GM23338 (cell line): Measurements from ENCODE around the gene MIA. TPM values are rescaled to one million over a fixed set of nuclear protein-coding genes. Genes with fewer than 3 reads are reported as not detected.

Experiments
- ATAC-seq: fragments of 200-7000 bp; cut with Tn5 transposase; 3 replicates; pipeline ENCODE4 v1.9.1; 2020
- DNase-seq: peaks from one replicate; pipeline ENCODE4 v3.0.0-alpha.2; 2015; ENCODE audit warnings: low spot score
- H2AFZ ChIP-seq: fragments of 200-600 bp; sonication (generic); 2 replicates; pipeline ENCODE4 v1.8.0; 2016; ENCODE audit warnings: antibody characterized with exemption, mild to moderate bottlenecking, moderate library complexity
- H3F3A ChIP-seq: fragments of 200-600 bp; sonication (generic); replicated peaks from 2 replicates; pipeline ENCODE4 v1.8.0; 2017; ENCODE audit warnings: antibody characterized with exemption, mixed run types, low read depth
- H3K27ac ChIP-seq: fragments of 200-600 bp; sonication (generic); 2 replicates; pipeline ENCODE4 v1.6.1; 2016; ENCODE audit warnings: low read depth
- H3K27me3 ChIP-seq: fragments of 200-600 bp; sonication (generic); 2 replicates; pipeline ENCODE4 v1.8.0; 2016; ENCODE audit warnings: mild to moderate bottlenecking, mixed run types, moderate library complexity; ENCODE audit not compliant: insufficient read depth
- H3K36me3 ChIP-seq: fragments of 200-600 bp; sonication (generic); 2 replicates; pipeline ENCODE4 v1.8.0; 2016; ENCODE audit warnings: mild to moderate bottlenecking; ENCODE audit not compliant: insufficient read depth
- H3K4me1 ChIP-seq: fragments of 200-600 bp; sonication (generic); 2 replicates; pipeline ENCODE4 v1.8.0; 2016; ENCODE audit warnings: mild to moderate bottlenecking, moderate library complexity; ENCODE audit not compliant: insufficient read depth
- H3K4me2 ChIP-seq: fragments of 200-600 bp; sonication (generic); 2 replicates; pipeline ENCODE4 v1.7.1; 2017; ENCODE audit warnings: mixed run types
- H3K4me3 ChIP-seq: fragments of 200-600 bp; sonication (generic); 2 replicates; pipeline ENCODE4 v1.6.1; 2016; ENCODE audit warnings: mixed run types
- H3K79me2 ChIP-seq: fragments of 200-600 bp; sonication (generic); replicated peaks from 2 replicates; pipeline ENCODE4 v1.8.0; 2017; ENCODE audit warnings: mild to moderate bottlenecking; ENCODE audit not compliant: insufficient read depth
- H3K9me2 ChIP-seq: fragments of 200-600 bp; sonication (generic); 2 replicates; pipeline ENCODE4 v1.8.0; 2017; ENCODE audit not compliant: insufficient read depth
- H4K20me1 ChIP-seq: fragments of 200-600 bp; sonication (generic); replicated peaks from 2 replicates; pipeline ENCODE4 v1.8.0; 2017; ENCODE audit warnings: mild to moderate bottlenecking; ENCODE audit not compliant: insufficient read depth
- H3K27ac Mint-ChIP-seq: 2 replicates; pipeline ENCODE4 v1.8.0; 2020; ENCODE audit warnings: inconsistent platforms, mild to moderate bottlenecking, moderate library complexity, mixed read lengths
- H3K27me3 Mint-ChIP-seq: 3 replicates; pipeline ENCODE4 v1.8.0; 2022; ENCODE audit warnings: low read depth, mild to moderate bottlenecking, moderate library complexity, mixed read lengths, inconsistent platforms; ENCODE audit not compliant: insufficient read depth, poor library complexity
- H3K36me3 Mint-ChIP-seq: 3 replicates; pipeline ENCODE4 v1.8.0; 2021; ENCODE audit warnings: low read depth, mild to moderate bottlenecking, inconsistent platforms, moderate library complexity, mixed read lengths
- H3K4me1 Mint-ChIP-seq: 3 replicates; pipeline ENCODE4 v1.8.0; 2020; ENCODE audit warnings: mild to moderate bottlenecking, inconsistent platforms, mixed read lengths
- H3K4me3 Mint-ChIP-seq: 3 replicates; pipeline ENCODE4 v1.8.0; 2021; ENCODE audit warnings: moderate library complexity, mild to moderate bottlenecking, inconsistent platforms, mixed read lengths
- H3K9me3 Mint-ChIP-seq: 3 replicates; pipeline ENCODE4 v1.8.0; 2020; ENCODE audit warnings: moderate library complexity, mild to moderate bottlenecking, inconsistent platforms, mixed read lengths
- ETS1 ChIP-seq: IDR thresholded peaks from 2 replicates; pipeline ENCODE4 v1.6.1; 2016; ENCODE audit warnings: antibody characterized with exemption
- polyA plus RNA-seq: library from polyadenylated mRNA; unstranded; fragments of >200 nt; fragmentation: Nextera tagmentation; extraction: Ambion mirVana; gene quantifications from 2 replicates; pipeline ENCODE4 v1.2.1, GENCODE V29; 2016
- total RNA-seq: library from RNA; depleted of rRNA; stranded (reverse); fragments of >200 nt; shearing (Covaris generic); gene quantifications from 2 replicates; pipeline ENCODE4 v1.2.3, GENCODE V29; 2014
- TF ChIP-seq, protein P1 (sequence below), 2 experiments: fragments of 200-600 bp in 1 of 2; sonication (generic) in 1 of 2; conservative IDR thresholded peaks; 2 replicates each; pipeline versions ENCODE4 v1.5.1 to v1.6.1; 2016 to 2017; ENCODE audit warnings: antibody characterized with exemption in 2 of 2, low read depth in 2 of 2, mild to moderate bottlenecking in 2 of 2, moderate library complexity in 1 of 2

Gene MIA
- total and polyA plus RNA-seq, 2 experiments from 2014 or later, result not detected

GRCh38 chr19:40741527-40742390, 33.6 kb upstream of the MIA start:
- ATAC-seq, result no peak; the same call in 2 of the 3 replicates
- Mint-ChIP-seq H3K4me1 (peaks cover 15% of the 10 kb centered on the region), H3K9me3 (0 out of 3 replicates have a peak, but pooled peaks cover 3% of the 10 kb centered on the region), H3K36me3 (peaks cover 24% of the 10 kb centered on the region), H3K27me3 (peaks cover 19% of the 10 kb centered on the region), H3K4me3 (no peak overlapping the region), H3K27ac (peak overlapping the region; percentile 43; the same call in 1 of the 2 replicates)
- no peaks in the 10 kb centered on the region for H3K9me2 ChIP-seq
- no peaks in the 10 kb centered on the region for H3F3A ChIP-seq
- peak overlapping the region; percentile 53; the same call in 1 of the 2 replicates for H3K27ac ChIP-seq
- no peaks in the 10 kb centered on the region for H3K27me3 ChIP-seq
- H4K20me1 ChIP-seq, result no peaks in the 10 kb centered on the region
- DNase-seq, result peak; percentile 35
- H2AFZ ChIP-seq, result no peak overlapping the region
- no peak overlapping the region for H3K4me2 ChIP-seq
- H3K4me1 ChIP-seq, result peaks cover 12% of the 10 kb centered on the region
- no peak for TF ChIP-seq ETS1
- TF ChIP-seq, protein P1, sequence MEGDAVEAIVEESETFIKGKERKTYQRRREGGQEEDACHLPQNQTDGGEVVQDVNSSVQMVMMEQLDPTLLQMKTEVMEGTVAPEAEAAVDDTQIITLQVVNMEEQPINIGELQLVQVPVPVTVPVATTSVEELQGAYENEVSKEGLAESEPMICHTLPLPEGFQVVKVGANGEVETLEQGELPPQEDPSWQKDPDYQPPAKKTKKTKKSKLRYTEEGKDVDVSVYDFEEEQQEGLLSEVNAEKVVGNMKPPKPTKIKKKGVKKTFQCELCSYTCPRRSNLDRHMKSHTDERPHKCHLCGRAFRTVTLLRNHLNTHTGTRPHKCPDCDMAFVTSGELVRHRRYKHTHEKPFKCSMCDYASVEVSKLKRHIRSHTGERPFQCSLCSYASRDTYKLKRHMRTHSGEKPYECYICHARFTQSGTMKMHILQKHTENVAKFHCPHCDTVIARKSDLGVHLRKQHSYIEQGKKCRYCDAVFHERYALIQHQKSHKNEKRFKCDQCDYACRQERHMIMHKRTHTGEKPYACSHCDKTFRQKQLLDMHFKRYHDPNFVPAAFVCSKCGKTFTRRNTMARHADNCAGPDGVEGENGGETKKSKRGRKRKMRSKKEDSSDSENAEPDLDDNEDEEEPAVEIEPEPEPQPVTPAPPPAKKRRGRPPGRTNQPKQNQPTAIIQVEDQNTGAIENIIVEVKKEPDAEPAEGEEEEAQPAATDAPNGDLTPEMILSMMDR (conservative IDR thresholded peaks at IDR 0.05; ENCODE audit: low read depth in 2 of 2), result peak in 1 of 2 experiments; percentile 27; a peak in 2 of 4 replicates
- no peaks in the 10 kb centered on the region for H3K79me2 ChIP-seq
- no peak overlapping the region for H3K4me3 ChIP-seq
- H3K36me3 ChIP-seq, result no peaks in the 10 kb centered on the region

- Histone ChIP-seq H4K20me1 (no peaks in the 10 kb centered on the region), H3K4me3 (no peak overlapping the region), H3K79me2 (no peaks in the 10 kb centered on the region), H3K4me1 (peaks cover 12% of the 10 kb centered on the region), H3K27me3 (no peaks in the 10 kb centered on the region), H3K27ac (no peak overlapping the region), H3K4me2 (no peak overlapping the region), H2AFZ (no peak overlapping the region), H3F3A (no peaks in the 10 kb centered on the region), H3K9me2 (no peaks in the 10 kb centered on the region), H3K36me3 (no peaks in the 10 kb centered on the region; the same call in 1 of the 2 replicates)
- peaks cover 19% of the 10 kb centered on the region for H3K27me3 Mint-ChIP-seq
- peaks cover 19% of the 10 kb centered on the region for H3K36me3 Mint-ChIP-seq
- TF ChIP-seq, protein P1 (conservative IDR thresholded peaks at IDR 0.05; ENCODE audit: low read depth in 2 of 2), result peak in 1 of 2 experiments; percentile 38; a peak in 1 of 4 replicates
- TF ChIP-seq ETS1, result no peak
- H3K9me3 Mint-ChIP-seq, result 0 out of 3 replicates have a peak, but pooled peaks cover 3% of the 10 kb centered on the region
- no peak for DNase-seq
- H3K4me3 Mint-ChIP-seq, result no peak overlapping the region
- H3K4me1 Mint-ChIP-seq, result peaks cover 15% of the 10 kb centered on the region
- no peak for ATAC-seq
- H3K27ac Mint-ChIP-seq, result no peak overlapping the region
Measured at GRCh38 chr19:40742477-40742876, 32.8 kb upstream of the MIA start.
